ENCODE data around the gene HDAC6. TPM values are rescaled to one million over a fixed set of nuclear protein-coding genes. Genes with fewer than 3 reads are reported as not detected.
"Not testable (repeated sequence)": the region's sequence is repeated elsewhere in the genome, so short reads cannot be mapped to it uniquely, and the experiment has no call there.

HDAC6 gene
- total RNA-seq, 1 experiment from 2014 or later, result 68.1 TPM

DNA sequence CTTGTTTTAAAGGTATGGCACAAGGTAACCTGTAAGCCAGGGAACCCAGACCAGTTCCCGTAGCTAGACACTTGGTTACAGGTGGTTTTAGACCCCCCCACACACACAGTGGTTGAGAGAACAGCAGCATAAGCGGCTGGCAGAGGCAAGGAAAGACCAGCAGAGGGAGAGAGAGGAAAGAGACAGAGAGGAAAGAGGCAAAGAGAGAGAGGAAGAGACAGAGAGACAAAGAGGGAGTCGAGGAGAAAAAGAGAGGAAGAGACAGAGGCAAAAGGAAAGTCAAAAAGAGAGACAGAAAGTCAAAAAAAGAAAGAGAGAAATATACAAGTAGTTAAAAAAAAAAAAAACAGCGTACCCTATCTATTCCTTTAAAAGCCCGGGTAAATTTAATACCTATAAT, 53.0 kb downstream of the HDAC6 start:
- Mint-ChIP-seq H3K4me3 (ENCODE audit: low read depth, unreplicated experiment) (peak overlapping the region; percentile 6), H3K27me3 (ENCODE audit: unreplicated experiment) (no peaks in the 10 kb centered on the region), H3K4me1 (ENCODE audit: low read depth, unreplicated experiment) (peaks cover 13% of the 10 kb centered on the region), H3K9me3 (ENCODE audit: low read depth, unreplicated experiment) (peaks cover 4% of the 10 kb centered on the region), H3K36me3 (ENCODE audit: insufficient read depth, unreplicated experiment) (peaks cover 4% of the 10 kb centered on the region), H3K27ac (ENCODE audit: unreplicated experiment) (peak overlapping the region; percentile 36)
- CTCF ChIA-PET, result no interaction called here
- peak; percentile 27 for DNase-seq
- TF ChIP-seq, protein P1, sequence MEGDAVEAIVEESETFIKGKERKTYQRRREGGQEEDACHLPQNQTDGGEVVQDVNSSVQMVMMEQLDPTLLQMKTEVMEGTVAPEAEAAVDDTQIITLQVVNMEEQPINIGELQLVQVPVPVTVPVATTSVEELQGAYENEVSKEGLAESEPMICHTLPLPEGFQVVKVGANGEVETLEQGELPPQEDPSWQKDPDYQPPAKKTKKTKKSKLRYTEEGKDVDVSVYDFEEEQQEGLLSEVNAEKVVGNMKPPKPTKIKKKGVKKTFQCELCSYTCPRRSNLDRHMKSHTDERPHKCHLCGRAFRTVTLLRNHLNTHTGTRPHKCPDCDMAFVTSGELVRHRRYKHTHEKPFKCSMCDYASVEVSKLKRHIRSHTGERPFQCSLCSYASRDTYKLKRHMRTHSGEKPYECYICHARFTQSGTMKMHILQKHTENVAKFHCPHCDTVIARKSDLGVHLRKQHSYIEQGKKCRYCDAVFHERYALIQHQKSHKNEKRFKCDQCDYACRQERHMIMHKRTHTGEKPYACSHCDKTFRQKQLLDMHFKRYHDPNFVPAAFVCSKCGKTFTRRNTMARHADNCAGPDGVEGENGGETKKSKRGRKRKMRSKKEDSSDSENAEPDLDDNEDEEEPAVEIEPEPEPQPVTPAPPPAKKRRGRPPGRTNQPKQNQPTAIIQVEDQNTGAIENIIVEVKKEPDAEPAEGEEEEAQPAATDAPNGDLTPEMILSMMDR (IDR thresholded peaks at IDR 0.05; ENCODE audit: unreplicated experiment), result peak; percentile 46
- BruUV-seq (replicated peaks), result no TSS peak
- intact Hi-C loops (cut with micrococcal nuclease; ENCODE audit: unreplicated experiment), result no loop called here

DNA sequence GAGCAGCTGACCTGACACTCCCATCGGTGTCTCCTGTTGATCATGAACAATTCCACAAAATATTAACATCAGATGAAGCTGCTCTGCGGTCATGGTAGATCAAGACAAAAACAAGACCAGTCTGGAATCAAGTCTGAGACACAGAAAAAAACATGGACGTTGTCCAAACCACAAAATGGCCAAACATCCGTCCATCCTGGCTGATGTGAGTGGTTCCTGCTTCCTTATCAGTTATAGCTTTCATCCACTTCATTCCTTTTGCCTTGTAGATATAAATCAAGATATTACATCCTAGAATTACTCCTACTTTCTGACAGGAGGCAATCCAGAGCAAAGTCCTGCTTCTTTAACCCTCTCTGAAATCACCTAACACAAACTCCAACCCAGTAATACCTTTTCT, 62.3 kb downstream of the HDAC6 start:
- TF ChIP-seq, protein P1 (IDR thresholded peaks at IDR 0.05; ENCODE audit: unreplicated experiment), result no peak
- H3K4me1 Mint-ChIP-seq (ENCODE audit: low read depth, unreplicated experiment), result peaks cover 23% of the 10 kb centered on the region
- H3K27me3 Mint-ChIP-seq (ENCODE audit: unreplicated experiment), result no peaks in the 10 kb centered on the region
- peak; percentile 46 for DNase-seq
- H3K4me3 Mint-ChIP-seq (ENCODE audit: low read depth, unreplicated experiment), result peak overlapping the region; percentile 21
- intact Hi-C loops (cut with micrococcal nuclease; ENCODE audit: unreplicated experiment), result loop anchor here (10.0 kb wide), 1 partner anchor 51 kb away; the partner anchor contains the start of genes PIM2 and SLC35A2
- H3K9me3 Mint-ChIP-seq (ENCODE audit: low read depth, unreplicated experiment), result no peaks in the 10 kb centered on the region
- peaks cover 5% of the 10 kb centered on the region for H3K36me3 Mint-ChIP-seq (ENCODE audit: insufficient read depth, unreplicated experiment)
- no TSS peak for BruUV-seq (replicated peaks)
- H3K27ac Mint-ChIP-seq (ENCODE audit: unreplicated experiment), result peak overlapping the region; percentile 67
- CTCF ChIA-PET, result interaction anchor here (0.7 to 1.5 kb wide), 3 partner anchors 16 to 813 kb away, joined by 3 to 6 read pairs (median 3); partner anchors contain the start of genes PQBP1 and TIMM17B

DNA sequence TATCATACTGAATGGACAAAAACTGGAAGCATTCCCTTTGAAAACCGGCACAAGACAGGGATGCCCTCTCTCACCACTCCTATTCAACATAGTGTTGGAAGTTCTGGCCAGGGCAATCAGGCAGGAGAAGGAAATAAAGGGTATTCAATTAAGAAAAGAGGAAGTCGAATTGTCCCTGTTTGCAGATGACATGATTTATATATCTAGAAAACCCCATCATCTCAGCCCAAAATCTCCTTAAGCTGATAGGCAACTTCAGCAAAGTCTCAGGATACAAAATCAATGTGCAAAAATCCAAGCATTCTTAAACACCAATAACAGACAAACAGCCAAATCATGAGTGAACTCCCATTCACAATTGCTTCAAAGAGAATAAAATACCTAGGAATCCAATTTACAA, 70.2 kb downstream of the HDAC6 start:
- CTCF ChIA-PET; BruUV-seq (replicated peaks); H3K4me3 Mint-ChIP-seq (ENCODE audit: low read depth, unreplicated experiment); DNase-seq; H3K4me1 Mint-ChIP-seq (ENCODE audit: low read depth, unreplicated experiment); H3K27ac Mint-ChIP-seq (ENCODE audit: unreplicated experiment); intact Hi-C loops (cut with micrococcal nuclease; ENCODE audit: unreplicated experiment); H3K36me3 Mint-ChIP-seq (ENCODE audit: insufficient read depth, unreplicated experiment); H3K9me3 Mint-ChIP-seq (ENCODE audit: low read depth, unreplicated experiment); H3K27me3 Mint-ChIP-seq (ENCODE audit: unreplicated experiment): not testable (repeated sequence)

Other genes with a start within 250 kb of the HDAC6 start
- 218 and 248 TPM in 2 replicates for gene RBM3, start 227.6 kb upstream of the HDAC6 start, total RNA-seq (2022)
- 68.4 and 81.2 TPM in 2 replicates for gene WDR13, start 204.6 kb upstream of the HDAC6 start, total RNA-seq (2022)
- 1.1 TPM in 1 of 2 replicates, not detected in the other for gene WAS, start 118.3 kb upstream of the HDAC6 start, total RNA-seq (2022)
- gene SUV39H1, start 105.3 kb upstream of the HDAC6 start, total RNA-seq (2022), result 20.8 and 23.3 TPM in 2 replicates
- gene GLOD5, start 40.3 kb upstream of the HDAC6 start, total RNA-seq (2022), result not detected in 2 replicates
- gene GATA1, start 15.5 kb upstream of the HDAC6 start, total RNA-seq (2022), result not detected in 2 replicates
- gene ERAS, start 24.4 kb downstream of the HDAC6 start, total RNA-seq (2022), result 0.47 and 0.49 TPM in 2 replicates
- 53.3 and 70.5 TPM in 2 replicates for gene PCSK1N, start 33.5 kb downstream of the HDAC6 start, total RNA-seq (2022)
- 86.1 and 96.8 TPM in 2 replicates for gene TIMM17B, start 95.7 kb downstream of the HDAC6 start, total RNA-seq (2022)
- 110 and 113 TPM in 2 replicates for gene PQBP1, start 95.9 kb downstream of the HDAC6 start, total RNA-seq (2022)
- gene SLC35A2, start 109.6 kb downstream of the HDAC6 start, total RNA-seq (2022), result 68.1 and 81.0 TPM in 2 replicates
- 12.8 and 13.9 TPM in 2 replicates for gene PIM2, start 117.0 kb downstream of the HDAC6 start, total RNA-seq (2022)
- 67.8 and 73.0 TPM in 2 replicates for gene OTUD5, start 155.5 kb downstream of the HDAC6 start, total RNA-seq (2022)
- gene KCND1, start 169.8 kb downstream of the HDAC6 start, total RNA-seq (2022), result 8.4 and 9.7 TPM in 2 replicates
- gene GRIPAP1, start 200.2 kb downstream of the HDAC6 start, total RNA-seq (2022), result 92.8 and 97.8 TPM in 2 replicates
- gene TFE3, start 241.3 kb downstream of the HDAC6 start, total RNA-seq (2022), result 32.2 and 35.1 TPM in 2 replicates